Stimulated activated effector memory CD8-positive, alpha-beta T cell treated with anti-CD3 and anti-CD28 coated beads, Interleukin-12 subunit alpha, Interleukin-12 subunit beta, amount 100 ng/mL, for 72 hours (primary cell): ENCODE results near the gene MAP2K7.
"Not testable (repeated sequence)": the region's sequence is repeated elsewhere in the genome, so short reads cannot be mapped to it uniquely, and the experiment has no call there.

Experiments used
- ATAC-seq: fragments of 150-1000 bp; cut with Tn5 transposase; 2 replicates; pipeline ENCODE4 v1.10.0; 2021
- DNase-seq, 2 donors: peaks; one replicate each; pipeline ENCODE4 v3.0.0; 2021 to 2022; ENCODE audit warnings: low spot score in 2 of 2
- H3K27ac Mint-ChIP-seq: one replicate; pipeline ENCODE4 v1.8.0; 2022; ENCODE audit warnings: mild to moderate bottlenecking, mixed read lengths
- H3K36me3 Mint-ChIP-seq: one replicate; pipeline ENCODE4 v1.8.0; 2022; ENCODE audit warnings: mild to moderate bottlenecking, mixed read lengths
- H3K4me1 Mint-ChIP-seq: one replicate; pipeline ENCODE4 v1.8.0; 2022; ENCODE audit warnings: mixed read lengths
- H3K4me3 Mint-ChIP-seq: one replicate; pipeline ENCODE4 v1.8.0; 2022; ENCODE audit warnings: mild to moderate bottlenecking, mixed read lengths
- H3K9me3 Mint-ChIP-seq: one replicate; pipeline ENCODE4 v1.8.0; 2022; ENCODE audit warnings: mixed read lengths

MAP2K7 gene

GRCh38 chr19:7903244-7904073 is at the start of gene MAP2K7:
Gene MAP2K7 (plus strand): TSS chr19:7903877. CDS start chr19:7903945, 68 bp downstream.
- H3K4me3 Mint-ChIP-seq: peak within 1 kb of the TSS; percentile 95
- DNase-seq (peak; percentile 100), ATAC-seq (peak; percentile 82)
- H3K9me3 Mint-ChIP-seq: no peaks in the 10 kb centered on the region
- peaks cover 43% of the 10 kb centered on the region for H3K36me3 Mint-ChIP-seq
- H3K4me1 Mint-ChIP-seq: peaks cover 42% of the 10 kb centered on the region
- peak within 1 kb of the TSS; percentile 96 for H3K27ac Mint-ChIP-seq

GRCh38 chr19:7855426-7856108 is 48.1 kb upstream of the MAP2K7 start:
- Mint-ChIP-seq H3K27ac (no peak overlapping the region), H3K4me3 (no peak overlapping the region), H3K36me3 (no peaks in the 10 kb centered on the region), H3K9me3 (no peaks in the 10 kb centered on the region), H3K4me1 (peaks cover 10% of the 10 kb centered on the region)
- ATAC-seq (no peak), DNase-seq (no peak)

DNA sequence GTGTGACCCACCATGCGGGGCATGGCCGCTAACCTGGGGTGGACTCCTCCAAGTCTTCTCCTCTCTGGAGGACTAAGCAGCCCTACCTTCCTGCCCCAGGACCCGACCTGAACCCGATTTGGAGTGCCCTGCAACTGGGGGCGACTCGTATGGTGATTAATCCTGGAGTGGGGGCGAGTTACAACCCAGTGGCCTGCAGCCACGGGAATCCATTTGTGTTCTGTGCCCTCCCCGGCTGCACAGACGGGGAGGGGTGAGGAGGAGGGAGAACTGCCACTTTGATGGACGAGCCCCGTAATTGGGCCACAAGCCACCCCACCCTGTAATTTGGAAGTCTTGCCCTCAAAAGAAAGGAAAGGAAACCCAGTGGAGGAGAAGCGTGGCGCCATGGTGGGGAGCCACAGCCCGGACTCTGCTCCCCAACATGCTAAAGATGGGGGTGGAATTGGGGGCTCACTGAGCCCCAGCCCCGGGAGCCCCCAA is 47.5 kb upstream of the MAP2K7 start:
- Mint-ChIP-seq H3K4me3 (no peak overlapping the region), H3K36me3 (no peaks in the 10 kb centered on the region), H3K4me1 (peaks cover 10% of the 10 kb centered on the region), H3K9me3 (no peaks in the 10 kb centered on the region), H3K27ac (no peak overlapping the region)
- DNase-seq: no peak
- no peak for ATAC-seq

- Mint-ChIP-seq H3K36me3 (no peaks in the 10 kb centered on the region), H3K4me1 (peaks cover 10% of the 10 kb centered on the region), H3K4me3 (no peak overlapping the region), H3K9me3 (no peaks in the 10 kb centered on the region), H3K27ac (peak overlapping the region; percentile 58)
- DNase-seq (no peak), ATAC-seq (no peak)
Measured at GRCh38 chr19:7856679-7857663, 46.7 kb upstream of the MAP2K7 start.

DNA sequence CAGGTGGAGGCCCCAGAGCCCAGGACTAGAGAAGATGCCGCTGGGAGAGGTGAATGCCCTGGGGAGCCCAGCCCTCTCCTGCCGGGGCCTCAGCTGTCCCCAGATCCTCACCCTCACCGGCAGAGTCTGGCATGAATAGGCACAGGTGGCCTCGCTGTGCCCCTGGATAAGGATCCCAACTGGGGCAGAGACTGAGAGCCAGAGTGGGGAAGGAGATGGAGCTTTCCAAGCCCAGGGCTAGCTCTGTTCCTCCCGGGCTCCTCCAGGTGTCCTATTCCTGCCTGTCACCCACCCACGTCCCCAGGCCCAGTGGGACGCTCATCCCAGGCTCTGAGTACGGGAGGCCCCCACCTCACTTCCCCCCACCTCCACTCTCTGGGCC is 46.0 kb upstream of the MAP2K7 start:
- no peak for ATAC-seq
- DNase-seq: no peak

GRCh38 chr19:7858109-7858770 is 45.4 kb upstream of the MAP2K7 start:
- H3K4me3 Mint-ChIP-seq: no peak overlapping the region
- no peak overlapping the region for H3K27ac Mint-ChIP-seq
- no peaks in the 10 kb centered on the region for H3K36me3 Mint-ChIP-seq
- H3K9me3 Mint-ChIP-seq: no peaks in the 10 kb centered on the region
- peaks cover 4% of the 10 kb centered on the region for H3K4me1 Mint-ChIP-seq
- DNase-seq (no peak), ATAC-seq (no peak)

More for the DNA sequence above, 46.0 kb upstream of the MAP2K7 start:
- Mint-ChIP-seq H3K36me3 (no peaks in the 10 kb centered on the region), H3K9me3 (no peaks in the 10 kb centered on the region), H3K4me3 (no peak overlapping the region), H3K27ac (peak overlapping the region; percentile 58), H3K4me1 (peaks cover 9% of the 10 kb centered on the region)

- not testable (repeated sequence) for DNase-seq, H3K27ac Mint-ChIP-seq, H3K36me3 Mint-ChIP-seq, ATAC-seq, H3K4me3 Mint-ChIP-seq, H3K4me1 Mint-ChIP-seq, H3K9me3 Mint-ChIP-seq
Measured at GRCh38 chr19:7859087-7859486, 44.6 kb upstream of the MAP2K7 start.

DNA sequence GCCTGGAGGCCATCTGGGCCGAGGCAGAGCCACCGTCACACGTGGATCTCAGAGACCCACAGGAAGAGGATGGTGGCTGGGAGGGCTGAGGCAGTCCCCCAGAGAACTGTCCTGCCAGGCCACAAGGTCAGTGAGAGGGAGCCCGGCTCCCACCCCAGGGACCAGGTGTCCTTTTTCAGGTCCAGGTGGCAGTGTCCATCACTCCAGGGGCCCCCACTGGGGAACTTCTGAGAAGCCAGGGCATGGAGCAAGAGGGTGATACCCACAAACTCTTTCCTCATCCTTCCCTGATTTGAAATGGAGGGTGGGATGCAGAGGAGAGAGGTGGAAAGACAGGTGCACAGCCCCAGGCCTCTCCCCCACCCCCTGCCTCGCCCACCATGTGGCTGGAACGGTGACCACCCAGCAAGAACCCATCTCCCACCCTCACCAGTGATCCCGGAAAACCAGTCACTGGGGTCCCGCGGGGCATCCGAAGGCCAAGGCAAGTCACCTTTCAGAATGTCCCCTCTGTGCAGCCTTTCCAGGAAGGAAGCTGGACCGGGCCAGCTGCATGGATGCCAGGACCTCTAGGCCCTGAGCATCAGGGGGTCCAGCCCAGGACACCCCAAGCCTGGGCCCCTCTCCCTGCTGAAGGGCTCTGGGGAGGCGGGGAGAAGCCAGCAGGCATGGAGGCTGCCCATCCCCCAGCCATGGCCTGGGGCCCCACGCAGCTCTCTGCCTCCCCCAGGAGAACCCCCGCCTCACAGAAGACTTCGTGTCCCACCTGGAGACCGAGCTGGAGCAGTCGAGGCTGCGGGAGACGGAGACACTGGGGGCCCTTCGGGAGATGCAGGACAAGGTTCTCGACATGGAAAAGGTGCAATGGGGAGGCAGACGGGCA is 43.6 kb upstream of the MAP2K7 start:
- no peaks in the 10 kb centered on the region for H3K9me3 Mint-ChIP-seq
- no peak overlapping the region for H3K27ac Mint-ChIP-seq
- H3K4me1 Mint-ChIP-seq: peaks cover 5% of the 10 kb centered on the region
- no peak for DNase-seq
- ATAC-seq: no peak
- H3K36me3 Mint-ChIP-seq: no peaks in the 10 kb centered on the region
- no peak overlapping the region for H3K4me3 Mint-ChIP-seq

GRCh38 chr19:7860714-7861618 is 42.7 kb upstream of the MAP2K7 start:
- no peak for ATAC-seq
- no peak for DNase-seq
- Mint-ChIP-seq H3K36me3 (no peaks in the 10 kb centered on the region), H3K4me3 (peak overlapping the region; percentile 46), H3K9me3 (no peaks in the 10 kb centered on the region), H3K27ac (no peak overlapping the region), H3K4me1 (peaks cover 11% of the 10 kb centered on the region)

GRCh38 chr19:7861619-7862412 is 41.9 kb upstream of the MAP2K7 start:
- H3K36me3 Mint-ChIP-seq: no peaks in the 10 kb centered on the region
- no peak overlapping the region for H3K27ac Mint-ChIP-seq
- H3K9me3 Mint-ChIP-seq: no peaks in the 10 kb centered on the region
- peaks cover 11% of the 10 kb centered on the region for H3K4me1 Mint-ChIP-seq
- DNase-seq (no peak), ATAC-seq (peak; percentile 9)
- peak overlapping the region; percentile 46 for H3K4me3 Mint-ChIP-seq

- DNase-seq (peak; percentile 47 to 67), ATAC-seq (peak; percentile 53)
- H3K4me3 Mint-ChIP-seq: peak overlapping the region; percentile 46
- no peak overlapping the region for H3K27ac Mint-ChIP-seq
- peaks cover 11% of the 10 kb centered on the region for H3K4me1 Mint-ChIP-seq
- H3K9me3 Mint-ChIP-seq: no peaks in the 10 kb centered on the region
- no peaks in the 10 kb centered on the region for H3K36me3 Mint-ChIP-seq
Measured at GRCh38 chr19:7862413-7862951, 41.2 kb upstream of the MAP2K7 start.
